RCC 7860 (cell line): ENCODE data around the gene TPSD1.
A peak's percentile ranks its signal among the peaks of the same experiment; 100 is the strongest.
"Not testable (repeated sequence)": the region's sequence is repeated elsewhere in the genome, so short reads cannot be mapped to it uniquely, and the experiment has no call there.

Experiments
- DNase-seq: peaks from one replicate; pipeline ENCODE4 v3.0.0-alpha.2; 2015; ENCODE audit warnings: low spot score
- FAIRE-seq: peaks from 2 replicates; lab custom pipeline; 2012; peaks lifted over from hg19 to GRCh38; lab: Jason Lieb, UNC

TPSD1 gene

GRCh38 chr16:1240436-1240835, 15.4 kb upstream of the TPSD1 start, which contains the start of gene TPSAB1:
Gene TPSAB1, plus strand, starts transcription at chr16:1240705. Its CDS starts 234 bp downstream, at chr16:1240939.
- not testable (repeated sequence) for FAIRE-seq, DNase-seq

- not testable (repeated sequence) for FAIRE-seq, DNase-seq
Measured at GRCh38 chr16:1241081-1241480, 14.8 kb upstream of the TPSD1 start.

GRCh38 chr16:1243363-1243762, 12.5 kb upstream of the TPSD1 start:
- not testable (repeated sequence) for FAIRE-seq, DNase-seq

- FAIRE-seq, DNase-seq: not testable (repeated sequence)
Measured at GRCh38 chr16:1243907-1244850, 11.7 kb upstream of the TPSD1 start.

GRCh38 chr16:1244881-1245280, 11.0 kb upstream of the TPSD1 start:
- FAIRE-seq (peak; percentile 62), DNase-seq (peak; percentile 72)

GRCh38 chr16:1245452-1246020, 10.3 kb upstream of the TPSD1 start:
- FAIRE-seq: no peak

GRCh38 chr16:1247903-1248537, 7.8 kb upstream of the TPSD1 start:
- DNase-seq: not testable (repeated sequence)

More at GRCh38 chr16:1245452-1246020, 10.3 kb upstream of the TPSD1 start:
- DNase-seq: no peak

GRCh38 chr16:1249031-1249755, 6.7 kb upstream of the TPSD1 start:
- not testable (repeated sequence) for DNase-seq, FAIRE-seq

More at GRCh38 chr16:1247903-1248537, 7.8 kb upstream of the TPSD1 start:
- FAIRE-seq: not testable (repeated sequence)

GRCh38 chr16:1253701-1254364, 2.0 kb upstream of the TPSD1 start:
- not testable (repeated sequence) for DNase-seq, FAIRE-seq

- FAIRE-seq, DNase-seq: not testable (repeated sequence)
Measured at GRCh38 chr16:1254821-1255220, 1.0 kb upstream of the TPSD1 start.

- FAIRE-seq, DNase-seq: not testable (repeated sequence)
Measured at GRCh38 chr16:1256296-1256873, 516 bp downstream of the TPSD1 start.

GRCh38 chr16:1256874-1257322, 1.0 kb downstream of the TPSD1 start:
- FAIRE-seq: no peak
- no peak for DNase-seq

- DNase-seq: no peak
- FAIRE-seq: no peak
Measured at GRCh38 chr16:1257561-1258224, 1.8 kb downstream of the TPSD1 start.

- no peak for DNase-seq
- FAIRE-seq: no peak
Measured at GRCh38 chr16:1258225-1258600, 2.3 kb downstream of the TPSD1 start.

- DNase-seq (no peak), FAIRE-seq (no peak)
Measured at GRCh38 chr16:1258906-1259759, 3.3 kb downstream of the TPSD1 start.

GRCh38 chr16:1259760-1260068, 3.8 kb downstream of the TPSD1 start:
- DNase-seq (no peak), FAIRE-seq (no peak)

- DNase-seq: no peak
- FAIRE-seq: no peak
Measured at GRCh38 chr16:1260101-1260680, 4.3 kb downstream of the TPSD1 start.
